HG02642 (cell line): ENCODE data around the gene ZNF429.
"Not testable (repeated sequence)": the region's sequence is repeated elsewhere in the genome, so short reads cannot be mapped to it uniquely, and the experiment has no call there.

ENCODE experiments used
- ATAC-seq: cut with Tn5 transposase; IDR thresholded peaks from one replicate; pipeline ENCODE4 v1.9.1; 2021; ENCODE audit warnings: mild to moderate bottlenecking; ENCODE audit not compliant: unreplicated experiment, poor library complexity

Gene ZNF429

DNA sequence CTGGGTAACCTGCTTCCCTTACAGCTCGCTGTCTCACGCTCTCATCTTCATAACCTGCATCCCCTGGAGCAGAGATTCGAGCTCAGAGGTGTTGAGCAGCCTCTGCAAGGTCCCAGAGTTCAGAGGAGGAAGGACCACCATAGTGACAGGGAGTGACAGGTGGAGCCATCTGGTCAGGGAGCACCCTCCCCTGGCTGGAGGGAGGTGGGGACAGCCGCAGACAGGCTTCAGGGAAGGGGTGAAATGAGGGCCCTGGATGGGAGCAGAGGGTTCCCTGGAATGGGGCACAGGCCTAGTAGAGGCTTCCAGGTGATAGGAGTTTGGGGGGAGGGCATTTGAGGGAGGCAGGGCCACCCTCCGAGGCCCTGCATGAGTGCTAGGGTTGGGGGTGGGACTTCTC lies 82.1 kb downstream of the ZNF429 start:
- ATAC-seq, result no peak

DNA sequence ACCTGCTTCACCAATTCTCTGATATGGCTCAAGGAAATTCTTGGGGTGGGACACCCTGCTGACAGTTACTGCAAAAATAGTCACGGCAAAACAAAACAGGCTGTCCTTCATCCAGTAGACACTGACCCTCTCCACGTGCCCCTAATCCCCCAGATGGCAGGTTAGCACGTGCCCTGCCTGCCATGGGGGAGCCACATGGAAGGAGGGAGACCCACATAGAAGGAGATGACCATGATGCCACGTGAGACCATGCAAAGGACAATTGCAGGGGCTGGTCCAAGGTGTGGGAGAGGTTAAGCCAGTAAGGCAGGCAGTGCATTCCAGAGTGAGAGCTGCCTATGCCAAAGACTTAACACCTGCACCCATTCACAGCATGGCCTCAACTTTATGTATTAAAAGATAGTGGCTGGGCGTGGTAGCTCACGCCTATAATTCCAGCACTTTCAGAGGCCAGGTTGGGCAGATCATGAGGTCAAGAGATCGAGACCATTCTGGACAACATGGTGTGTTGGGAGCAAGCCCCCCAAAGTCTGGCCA lies 82.7 kb downstream of the ZNF429 start:
- no peak for ATAC-seq

DNA sequence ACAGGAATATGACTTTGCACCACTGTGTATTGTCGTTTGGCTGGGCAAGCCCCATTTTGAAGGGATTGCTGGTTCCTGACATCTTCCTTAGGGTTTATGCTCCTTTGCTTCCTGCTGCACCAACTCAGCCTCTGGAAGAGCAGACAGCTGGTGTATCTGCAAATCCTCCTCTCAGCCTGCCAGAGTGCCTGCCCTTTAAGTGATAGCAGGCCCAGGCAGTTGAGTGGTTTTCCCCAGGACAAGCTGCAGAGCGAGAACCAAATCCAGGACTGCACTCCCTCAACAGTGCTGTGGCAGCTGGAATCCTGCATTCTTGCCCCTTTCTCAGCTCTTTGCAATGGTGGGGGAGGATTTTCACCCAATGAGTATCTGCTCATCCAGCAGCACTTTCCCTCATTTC lies 85.5 kb downstream of the ZNF429 start:
- ATAC-seq, result no peak

DNA sequence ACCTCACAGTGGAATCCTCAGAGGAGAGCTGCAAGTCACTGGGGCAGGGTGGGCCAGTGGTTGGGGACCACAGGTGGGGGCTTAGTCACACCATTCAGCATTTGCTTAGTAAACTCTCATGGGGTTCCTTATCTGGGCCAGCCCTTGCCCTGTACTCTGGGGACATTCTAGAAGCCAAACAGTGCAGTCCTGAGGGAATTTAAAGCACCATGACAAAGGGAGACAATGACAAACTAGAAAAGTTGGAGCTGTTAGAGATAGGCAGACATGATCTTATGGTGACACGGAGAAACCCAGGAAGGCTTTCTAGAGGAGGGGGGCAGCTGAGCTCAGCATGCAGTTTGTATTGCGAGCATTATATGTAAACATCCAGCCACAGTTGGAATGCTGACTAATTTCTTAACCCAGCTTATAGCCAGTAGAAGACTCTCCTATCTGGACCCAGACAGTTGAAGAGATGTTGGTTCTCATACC lies 87.6 kb downstream of the ZNF429 start:
- no peak for ATAC-seq

DNA sequence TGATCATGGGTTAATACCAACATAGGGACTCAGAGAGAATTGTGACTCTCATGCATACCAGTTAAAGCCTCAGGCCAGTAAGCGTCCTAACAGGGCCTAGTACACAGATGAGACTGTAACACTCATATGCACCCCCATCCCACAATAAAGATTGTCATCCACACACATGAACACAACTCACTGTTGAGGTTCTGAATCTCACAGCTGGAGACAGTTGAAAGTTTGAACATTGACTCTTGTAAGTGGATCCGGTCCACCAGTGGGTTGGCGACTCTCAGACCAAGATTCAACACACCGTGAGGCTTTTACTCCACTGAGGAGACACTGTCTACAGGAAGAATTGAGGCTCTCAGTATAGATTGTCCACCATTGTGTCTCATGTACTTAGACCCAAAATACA lies 88.1 kb downstream of the ZNF429 start:
- no peak for ATAC-seq

DNA sequence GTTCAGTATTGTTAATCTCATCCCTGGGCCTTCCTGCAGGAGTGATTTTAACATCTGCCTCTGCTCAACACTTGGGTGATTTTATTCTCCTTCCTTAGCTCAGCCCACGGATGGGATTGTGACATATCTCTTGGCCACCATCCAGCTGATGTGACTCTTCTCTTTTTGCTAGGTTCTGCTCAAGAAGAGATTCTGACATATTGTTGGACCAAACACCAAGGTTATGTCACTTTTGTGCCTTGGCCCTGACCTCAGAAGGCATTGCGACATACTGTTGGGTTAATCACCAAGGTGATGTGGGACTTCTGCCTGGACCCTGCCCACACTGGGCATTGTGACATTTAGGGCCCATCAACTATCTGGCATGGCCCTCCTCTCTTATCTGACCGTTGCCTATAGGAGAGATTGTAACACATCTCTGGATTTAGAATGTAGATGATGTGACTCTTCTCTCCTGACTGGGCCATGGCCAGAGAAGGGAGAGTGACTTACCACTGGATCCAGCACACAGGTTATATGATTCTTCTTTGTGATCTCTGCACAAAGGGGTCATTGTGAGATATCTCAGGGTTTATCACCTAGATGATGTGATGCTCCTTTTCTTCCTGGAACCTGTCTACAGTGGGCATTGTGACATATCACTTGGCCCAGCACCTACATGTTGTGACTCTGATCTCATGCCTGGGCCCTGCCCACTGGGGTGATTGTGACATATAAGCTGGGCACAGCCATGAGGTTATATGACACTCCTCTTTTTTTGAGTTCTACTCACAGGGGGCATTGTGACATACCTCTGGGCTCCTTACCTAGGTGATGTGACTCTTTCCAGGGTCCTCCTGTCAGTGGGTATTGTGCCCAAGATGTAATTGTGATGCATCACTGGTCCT lies 88.8 kb downstream of the ZNF429 start:
- ATAC-seq, result no peak

DNA sequence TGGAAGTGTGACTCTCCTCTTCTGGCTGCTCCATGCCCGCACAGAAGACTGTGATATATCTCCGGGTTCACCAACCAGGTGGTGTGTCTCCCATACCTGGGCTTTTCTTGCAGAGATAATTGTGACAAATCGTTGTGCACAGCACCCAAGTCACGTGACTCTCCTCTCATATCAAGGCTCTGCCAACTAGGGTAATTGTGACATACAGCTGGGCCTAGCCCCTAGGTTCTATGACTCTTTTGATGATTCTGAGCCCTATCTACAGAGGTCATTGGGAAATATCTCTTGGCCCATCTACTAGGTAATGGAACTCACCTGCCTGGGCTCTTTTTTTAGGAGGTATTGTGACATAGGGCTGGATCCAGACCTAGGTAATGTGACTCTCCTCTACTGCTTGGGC lies 89.8 kb downstream of the ZNF429 start:
- ATAC-seq, result no peak

DNA sequence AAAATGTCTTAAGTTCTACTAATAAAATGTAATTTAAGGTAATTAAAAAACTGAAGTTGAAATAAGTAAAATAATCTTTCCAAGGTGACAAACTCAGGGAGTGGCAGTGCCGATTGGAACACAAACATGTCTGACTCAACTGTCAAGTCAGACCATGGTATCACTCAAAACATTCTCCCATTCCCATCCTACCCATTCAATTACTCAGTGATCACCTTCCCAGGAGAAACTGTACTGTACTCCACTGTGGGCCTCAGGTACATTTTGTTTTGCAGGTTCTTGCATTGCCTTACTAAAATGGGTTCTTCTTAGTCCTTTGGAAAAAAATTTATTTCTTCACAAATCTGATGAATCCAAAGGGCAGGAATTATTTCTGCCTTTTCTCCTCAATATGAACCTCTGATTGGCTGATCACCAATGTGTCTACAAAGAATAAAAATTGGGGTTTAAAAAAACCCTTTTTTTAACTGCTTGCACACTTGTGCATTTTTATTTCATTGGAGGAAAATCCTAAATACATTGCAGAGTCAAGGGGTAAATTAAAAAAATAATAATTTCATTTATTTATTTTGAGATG lies 96.8 kb downstream of the ZNF429 start:
- ATAC-seq, result no peak

DNA sequence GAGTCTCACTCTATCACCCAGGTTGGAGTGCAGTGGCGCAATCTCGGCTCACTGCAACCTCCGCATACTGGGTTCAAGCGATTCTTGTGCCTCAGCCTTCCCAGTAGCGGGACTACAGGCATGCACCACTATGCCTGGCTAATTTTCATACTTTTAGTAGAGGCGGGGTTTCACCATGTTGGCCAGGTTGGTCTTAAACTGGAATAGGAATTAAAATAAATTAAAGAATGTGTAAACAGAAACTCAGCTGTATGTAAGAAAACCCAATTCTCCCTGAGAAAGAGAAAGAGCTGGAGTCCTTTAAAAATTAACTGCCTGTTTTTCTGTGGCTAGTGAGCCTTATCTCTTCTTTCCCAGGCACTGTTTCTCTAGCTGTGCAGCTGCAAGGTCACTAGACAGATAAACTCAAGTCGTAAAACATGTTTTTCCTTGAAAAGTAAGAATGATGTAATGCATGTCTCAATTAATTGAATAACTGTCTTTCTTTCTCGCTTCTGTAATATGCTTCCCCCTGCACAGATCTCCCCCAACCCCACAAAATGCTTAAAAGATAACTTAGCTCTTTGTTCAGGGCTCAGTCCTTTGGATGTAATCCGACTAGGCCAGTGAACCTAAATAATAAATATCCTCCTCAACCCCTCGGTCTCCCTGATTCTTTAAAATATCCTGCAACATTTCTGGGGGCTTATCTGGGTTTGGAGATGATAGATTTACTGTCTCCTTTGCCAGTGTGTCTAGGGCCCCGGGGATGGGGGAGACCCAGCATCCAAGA lies 97.4 kb downstream of the ZNF429 start:
- not testable (repeated sequence) for ATAC-seq

DNA sequence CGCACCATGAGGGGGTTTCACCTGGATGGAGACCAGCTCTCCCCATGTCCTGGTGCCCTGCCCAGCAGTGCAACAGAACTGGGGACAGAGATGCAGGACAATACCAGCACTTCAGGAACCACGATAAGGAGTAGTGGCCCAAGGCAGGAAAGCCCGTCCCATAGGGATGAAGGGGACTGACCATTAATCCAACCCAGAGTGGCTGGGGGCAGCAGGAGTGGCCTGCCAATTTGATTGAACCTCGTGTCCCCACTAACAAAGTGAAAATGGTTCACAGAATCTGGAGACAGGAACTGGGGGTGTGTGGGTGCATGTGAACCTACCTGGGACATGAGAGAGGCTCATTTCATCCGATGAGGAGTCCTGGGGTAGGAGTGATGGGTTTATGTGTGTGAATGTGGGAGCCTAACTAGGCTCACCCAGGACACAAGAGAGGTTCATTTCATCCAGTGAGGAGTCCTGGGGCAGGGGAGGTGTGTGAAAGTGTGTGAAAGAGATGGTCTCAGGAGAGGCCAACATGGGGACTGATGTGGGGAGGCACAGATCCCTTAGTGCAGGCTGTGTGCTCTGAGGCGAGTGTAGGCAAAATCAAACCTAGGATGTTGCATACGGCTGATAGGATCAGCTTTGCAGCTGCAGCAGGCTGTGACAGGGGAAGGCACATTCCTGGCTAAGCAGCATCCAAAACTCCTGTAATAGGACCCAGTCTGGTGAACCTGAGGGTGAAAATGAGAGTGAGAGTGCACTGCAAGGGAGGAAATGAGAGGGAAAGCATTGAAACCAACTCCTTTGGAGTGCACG lies 98.2 kb downstream of the ZNF429 start:
- no peak for ATAC-seq

DNA sequence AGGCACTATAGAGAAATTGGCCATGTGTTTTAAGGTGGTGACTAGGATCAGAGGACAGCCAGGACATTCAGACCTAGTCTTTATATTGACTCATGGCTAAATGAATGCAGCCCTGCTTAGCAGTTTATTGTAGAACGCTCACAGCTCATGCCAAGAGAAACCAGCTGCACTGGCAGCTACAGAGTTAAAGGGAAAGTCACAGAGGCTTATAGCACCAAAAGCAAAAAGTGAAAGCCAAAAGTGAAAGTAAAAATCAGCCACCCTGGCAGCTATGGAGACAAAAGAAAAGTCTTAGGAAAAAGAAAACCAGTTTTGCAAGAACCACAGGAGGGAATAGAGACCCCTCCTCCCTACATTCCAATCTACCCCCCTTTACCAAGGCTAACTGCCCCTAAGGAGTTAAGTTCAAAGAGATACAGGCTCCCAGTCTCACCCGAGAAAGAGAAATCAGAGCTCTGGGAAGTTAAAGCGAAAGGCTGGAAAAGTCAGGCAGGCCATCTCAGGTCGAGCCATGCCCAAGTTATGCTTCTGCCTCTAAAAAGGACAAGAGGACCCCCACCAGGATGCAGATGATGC lies 99.0 kb downstream of the ZNF429 start:
- ATAC-seq, result no peak
